HG02943 (cell line): ENCODE results near the gene OBSL1.

ENCODE experiments used
- ATAC-seq: cut with Tn5 transposase; IDR thresholded peaks from one replicate; pipeline ENCODE4 v1.9.1; 2021; ENCODE audit warnings: mild to moderate bottlenecking, low read depth, moderate library complexity; ENCODE audit not compliant: unreplicated experiment

The OBSL1 gene

DNA sequence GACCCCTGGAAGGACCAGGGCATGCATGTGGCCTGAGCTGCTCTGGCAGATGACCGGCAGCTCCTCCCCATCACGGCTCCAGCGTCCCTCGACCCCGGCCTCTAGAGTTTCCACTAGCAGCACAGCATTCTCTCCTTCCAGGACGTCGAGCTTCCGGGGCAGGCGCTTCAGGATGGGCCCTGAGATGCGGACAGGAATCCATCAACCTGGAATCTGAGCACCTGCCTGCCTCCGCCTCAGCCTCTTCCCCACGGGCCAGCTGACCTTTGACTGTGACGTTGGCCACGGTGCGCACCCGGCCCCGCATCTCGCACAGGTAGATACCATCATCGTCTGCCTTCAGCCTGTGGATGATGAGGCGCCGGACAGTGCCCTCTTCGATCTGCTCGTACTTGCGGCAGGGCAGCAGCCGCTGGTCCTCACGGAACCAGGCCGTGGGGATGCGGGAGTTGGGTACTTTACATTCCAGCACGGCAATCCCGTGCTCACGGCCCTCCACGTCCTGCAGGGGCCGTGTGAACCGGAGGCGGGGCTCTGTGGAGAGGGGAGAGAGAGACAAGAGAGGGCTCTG, 3.5 kb downstream of the OBSL1 start:
- ATAC-seq = no peak

DNA sequence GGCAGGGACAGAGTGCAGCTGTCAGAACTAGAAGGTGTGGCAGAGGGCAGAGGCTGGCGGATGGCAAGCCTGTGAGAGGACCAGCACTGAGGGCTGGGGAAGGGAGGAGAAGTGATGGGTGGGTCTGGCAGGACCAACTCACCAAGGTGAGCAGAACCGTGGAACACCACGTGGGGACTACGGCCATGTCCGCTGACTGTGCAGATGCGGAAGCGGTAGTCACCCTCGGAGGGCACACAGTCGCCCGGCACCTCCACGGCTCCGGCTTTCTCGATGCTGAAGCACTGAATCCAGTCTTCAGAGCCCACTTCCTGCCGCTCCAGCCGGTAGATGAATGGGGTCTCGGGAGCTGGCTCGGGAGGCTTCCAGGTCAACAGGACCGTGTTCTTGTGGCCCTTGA, 4.2 kb downstream of the OBSL1 start:
- no peak for ATAC-seq

DNA sequence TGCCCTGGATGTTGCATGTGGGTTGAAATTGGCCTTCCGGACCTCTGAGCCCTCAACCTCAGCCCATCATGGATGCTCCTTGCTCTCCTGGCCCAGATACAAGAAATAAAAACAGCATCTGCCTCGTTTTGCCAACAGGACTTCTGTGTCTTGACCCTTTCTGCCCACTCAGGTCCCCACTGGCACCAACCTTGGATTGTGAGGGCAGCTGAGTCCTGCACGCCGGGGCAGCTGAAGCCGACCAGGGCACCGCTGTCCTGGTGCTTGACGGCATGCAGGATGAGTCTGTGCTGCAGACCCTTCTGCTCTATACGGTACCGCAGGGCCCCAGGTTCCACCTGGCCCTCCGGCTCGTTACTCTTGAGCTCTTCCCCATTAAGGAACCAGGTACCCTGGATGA, 4.7 kb downstream of the OBSL1 start:
- ATAC-seq = no peak

DNA sequence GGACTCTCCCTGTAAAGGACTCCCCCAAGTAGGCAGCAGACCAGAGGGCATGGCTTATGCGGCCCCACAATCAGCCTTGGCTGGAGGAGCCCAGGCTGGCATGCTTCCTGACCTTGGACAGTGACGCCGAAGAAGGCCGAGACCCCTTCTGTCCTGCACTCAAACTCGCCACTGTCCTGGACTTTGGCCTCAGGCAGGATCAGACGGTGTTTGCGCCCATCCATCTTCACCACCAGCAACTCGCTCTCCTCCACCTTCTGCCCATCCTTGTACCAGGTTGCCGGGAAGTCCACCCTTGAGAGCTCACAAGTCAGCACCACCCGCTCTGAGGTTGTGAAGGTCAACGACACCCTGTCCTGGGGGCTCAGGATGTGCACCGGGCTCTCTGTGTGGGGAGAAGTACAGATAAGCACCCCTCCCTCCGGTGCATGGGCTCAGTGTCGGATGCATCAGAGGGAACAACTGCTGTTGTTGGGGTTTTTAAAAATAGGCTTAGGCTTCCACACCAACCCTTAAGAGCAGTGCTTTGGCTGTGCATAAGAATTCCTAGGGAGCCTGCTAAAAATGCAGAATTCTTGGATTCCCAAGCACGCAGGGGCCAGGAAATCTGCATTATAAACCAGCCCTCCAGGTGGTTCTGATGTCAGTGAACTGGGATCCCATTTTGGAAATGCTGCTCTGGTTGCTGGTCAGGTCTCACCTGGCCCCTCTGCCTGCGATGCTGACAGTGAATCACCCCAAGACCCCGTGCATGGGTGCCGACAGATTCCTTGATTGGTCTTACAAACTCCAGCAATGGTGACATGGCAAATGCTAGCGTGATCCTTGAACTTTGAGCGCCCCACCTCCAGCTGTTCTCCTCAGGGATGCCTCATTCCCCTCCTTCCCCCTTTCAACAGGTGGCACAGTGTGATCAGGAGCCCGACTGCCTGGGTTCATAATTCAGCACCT, 5.9 kb downstream of the OBSL1 start:
- ATAC-seq = no peak

DNA sequence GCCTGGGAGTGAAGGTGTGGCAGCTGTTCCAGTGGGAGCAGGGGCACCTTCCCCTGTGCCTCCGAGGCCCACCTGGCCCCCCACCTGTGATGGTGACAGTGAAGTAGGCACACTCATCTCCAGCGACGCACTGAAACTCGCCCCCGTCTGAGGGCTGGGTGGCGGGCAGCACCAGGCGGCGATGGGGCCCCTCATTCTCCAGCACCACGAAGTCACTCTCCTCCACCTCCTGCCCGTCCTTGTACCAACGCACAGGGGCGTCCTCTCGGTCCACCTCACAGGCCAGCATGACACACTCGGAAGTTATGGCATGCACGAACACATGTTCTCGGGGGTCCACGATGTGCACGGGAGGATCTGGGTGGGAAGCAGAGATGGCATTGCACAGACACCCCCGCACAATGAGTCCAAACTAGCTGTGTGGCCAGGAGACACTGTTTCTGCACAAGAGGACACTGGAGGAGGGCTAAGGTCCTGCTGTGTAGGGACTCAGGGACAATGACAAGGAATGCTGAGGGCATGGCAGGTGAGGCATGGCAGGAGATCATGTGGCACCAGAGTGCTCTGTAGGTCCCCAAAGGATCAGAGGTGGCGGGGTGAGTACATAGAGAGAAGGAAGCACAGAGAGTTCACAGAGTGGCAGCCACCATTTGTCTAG, 7.9 kb downstream of the OBSL1 start:
- no peak for ATAC-seq

DNA sequence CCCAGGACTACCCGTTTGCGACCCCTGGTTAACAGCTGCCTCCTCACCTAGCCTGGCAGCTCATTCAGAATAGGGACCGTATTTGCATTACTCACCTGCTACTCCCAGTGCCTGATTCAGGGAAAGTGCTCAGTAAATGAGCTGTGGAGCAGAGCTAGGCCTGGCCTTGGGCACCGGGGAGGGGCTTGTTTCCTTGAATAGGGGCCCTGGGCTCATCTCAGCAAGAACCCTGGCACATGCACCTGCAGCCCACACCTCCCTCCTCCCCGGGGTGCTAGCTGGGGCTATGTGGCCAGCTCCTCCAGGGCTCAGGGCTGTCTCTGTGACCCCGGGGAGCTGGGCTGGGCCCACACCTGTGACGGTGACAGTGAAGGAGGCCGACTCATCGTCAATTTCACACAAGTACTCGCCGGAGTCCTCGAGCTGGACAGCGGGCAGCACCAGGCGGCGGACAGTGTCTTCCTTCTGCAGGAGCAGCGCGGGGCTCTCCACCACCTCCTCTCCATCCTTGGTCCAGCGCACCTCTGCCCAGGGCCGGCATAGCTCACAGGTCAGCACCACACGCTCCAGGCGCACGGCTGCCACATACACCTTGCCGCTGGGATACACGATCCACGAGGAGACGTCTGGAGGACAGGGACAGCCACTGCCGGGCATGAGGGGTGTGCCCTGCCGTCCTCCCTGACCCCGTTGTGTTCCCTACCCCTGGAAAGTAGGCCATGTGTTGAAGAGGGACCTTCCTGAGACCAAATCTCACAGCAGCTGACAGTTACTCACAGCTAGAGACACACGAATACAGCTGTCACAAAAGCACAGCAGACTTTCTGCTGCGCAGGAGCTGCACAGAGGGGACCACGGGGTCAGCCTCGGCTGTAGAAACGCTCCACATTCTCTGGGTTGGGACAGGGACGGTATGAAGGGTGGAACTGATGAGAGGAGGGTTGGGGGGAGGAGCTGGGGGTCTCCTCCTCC, 9.0 kb downstream of the OBSL1 start:
- ATAC-seq = no peak

DNA sequence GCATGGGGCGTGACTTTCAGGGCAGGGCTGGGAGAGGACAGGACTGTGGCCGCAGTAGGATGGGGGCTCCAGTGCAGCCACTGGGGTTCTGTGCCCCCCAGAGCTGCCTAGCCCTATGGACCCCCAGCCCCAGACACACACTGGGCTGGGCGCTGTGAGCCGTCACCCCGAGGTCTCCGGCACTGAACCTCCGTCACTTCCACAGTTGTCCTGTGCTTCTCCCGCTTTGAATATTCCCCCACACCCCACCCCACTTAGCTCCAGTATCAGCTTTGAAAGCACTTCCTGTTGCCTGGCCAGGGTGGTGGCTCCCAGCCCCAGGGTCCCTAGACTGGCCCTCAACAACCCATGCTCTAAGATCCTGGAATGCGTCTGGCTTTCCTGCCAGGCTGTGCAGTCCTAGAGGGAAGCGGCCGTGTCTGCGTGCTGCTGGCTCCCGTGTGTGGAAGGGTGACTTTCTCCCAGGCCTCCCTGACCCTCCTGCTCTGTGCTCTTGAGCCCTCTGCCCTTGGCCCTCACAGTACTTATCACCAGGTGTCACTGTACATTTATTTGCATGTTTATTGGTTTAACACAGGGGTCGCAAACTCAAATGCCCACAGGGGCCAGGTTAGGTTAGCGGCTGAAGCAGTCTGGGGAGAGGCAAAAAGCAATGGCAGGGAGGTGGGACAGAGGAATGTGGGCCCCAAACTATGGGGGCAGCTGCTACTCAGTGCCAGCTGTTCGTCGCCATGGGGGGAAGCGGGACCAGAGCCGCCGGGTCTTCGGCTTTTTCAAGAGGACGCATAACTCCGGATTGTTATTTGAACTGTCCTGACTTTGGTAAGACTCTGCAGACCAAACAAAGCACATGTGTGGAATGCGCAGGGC, 9.9 kb downstream of the OBSL1 start:
- ATAC-seq = no peak

DNA sequence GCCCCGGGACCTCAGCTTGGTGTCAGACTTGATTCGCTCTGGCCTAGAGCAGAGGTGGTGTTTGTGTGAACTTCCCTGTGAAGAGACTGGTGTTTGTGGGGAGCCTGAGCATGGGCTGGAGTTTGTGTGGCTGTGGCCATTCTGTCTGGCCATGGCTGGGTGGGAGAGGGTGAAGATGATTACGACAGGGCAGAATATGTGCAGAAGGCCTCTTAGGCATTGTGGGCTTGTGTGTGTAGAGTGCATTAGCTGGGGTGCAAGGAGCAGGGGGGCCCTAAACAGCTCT, 10.5 kb downstream of the OBSL1 start:
- no peak for ATAC-seq

DNA sequence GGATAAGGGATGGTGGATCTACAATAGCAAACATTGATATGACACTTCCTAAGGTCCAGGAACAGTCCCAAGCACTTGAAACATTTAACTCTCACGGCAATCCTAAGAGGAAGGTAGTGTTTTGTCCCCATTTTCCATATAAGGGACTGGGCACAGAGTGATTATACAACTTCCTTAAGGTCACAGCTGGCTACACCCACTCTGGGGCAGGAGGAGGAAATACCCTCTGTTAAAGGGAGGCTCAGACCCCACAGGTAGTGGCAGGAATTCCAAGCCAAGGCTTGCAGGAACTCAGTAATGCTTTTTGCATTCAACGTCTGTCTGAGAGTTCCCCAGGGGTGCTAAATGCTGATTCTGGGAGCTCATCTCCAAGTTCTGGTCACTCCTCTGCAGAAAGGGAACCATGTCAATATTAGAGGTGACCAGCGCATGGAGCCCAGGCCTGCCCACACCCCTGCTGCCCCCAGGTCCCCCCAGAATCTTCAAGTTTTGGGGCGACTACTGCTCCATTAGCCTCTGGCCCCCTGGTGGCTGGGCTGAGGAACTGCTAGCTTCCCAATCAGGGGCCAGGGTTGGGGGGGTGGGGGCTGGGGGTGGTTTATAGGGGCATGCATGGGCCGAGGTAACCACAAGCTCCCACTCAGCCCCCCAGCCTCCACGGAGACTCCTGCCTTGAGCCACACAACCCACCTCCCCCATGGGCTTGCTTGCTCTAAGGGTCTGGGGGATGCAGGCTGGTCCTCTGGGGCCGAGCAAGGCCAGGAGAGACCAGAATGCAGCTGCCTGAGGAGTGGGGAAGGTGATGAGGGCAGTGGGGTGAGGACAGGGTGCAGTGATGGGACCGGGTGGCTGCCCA, 11.1 kb downstream of the OBSL1 start:
- no peak for ATAC-seq

DNA sequence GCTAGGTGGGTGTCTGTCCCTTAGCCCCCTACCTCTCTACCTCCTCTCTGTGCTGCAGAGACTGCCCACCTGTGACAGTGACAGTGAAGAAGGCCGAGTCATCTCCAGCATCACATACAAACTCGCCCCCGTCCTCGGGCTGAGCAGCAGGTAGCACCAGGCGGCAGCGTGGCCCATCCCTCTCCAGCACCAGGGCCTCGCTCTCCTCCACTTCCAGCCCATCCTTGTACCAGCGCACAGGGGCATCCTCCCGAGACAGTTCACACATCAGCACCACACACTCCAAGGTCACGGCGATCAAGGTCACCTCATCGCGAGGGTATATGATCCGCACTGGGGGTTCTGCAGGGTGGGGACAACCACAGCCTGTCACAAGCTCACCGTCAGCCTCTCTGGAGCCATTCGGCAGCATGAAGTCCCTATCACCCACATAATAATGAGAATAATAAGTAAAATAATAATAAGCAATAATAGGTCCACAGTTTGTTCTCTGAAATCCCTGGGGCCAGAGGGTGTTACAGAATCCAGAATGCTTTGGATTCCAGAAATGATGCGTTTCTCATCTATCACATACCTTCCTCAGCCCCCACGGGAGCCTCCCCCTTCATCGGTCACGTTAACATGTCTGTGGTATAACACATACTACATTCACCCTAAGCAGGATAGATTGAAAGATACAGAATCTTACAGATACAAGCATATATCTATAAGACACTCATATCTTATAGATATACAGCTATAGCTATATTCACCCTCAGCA, 12.0 kb downstream of the OBSL1 start:
- no peak for ATAC-seq

DNA sequence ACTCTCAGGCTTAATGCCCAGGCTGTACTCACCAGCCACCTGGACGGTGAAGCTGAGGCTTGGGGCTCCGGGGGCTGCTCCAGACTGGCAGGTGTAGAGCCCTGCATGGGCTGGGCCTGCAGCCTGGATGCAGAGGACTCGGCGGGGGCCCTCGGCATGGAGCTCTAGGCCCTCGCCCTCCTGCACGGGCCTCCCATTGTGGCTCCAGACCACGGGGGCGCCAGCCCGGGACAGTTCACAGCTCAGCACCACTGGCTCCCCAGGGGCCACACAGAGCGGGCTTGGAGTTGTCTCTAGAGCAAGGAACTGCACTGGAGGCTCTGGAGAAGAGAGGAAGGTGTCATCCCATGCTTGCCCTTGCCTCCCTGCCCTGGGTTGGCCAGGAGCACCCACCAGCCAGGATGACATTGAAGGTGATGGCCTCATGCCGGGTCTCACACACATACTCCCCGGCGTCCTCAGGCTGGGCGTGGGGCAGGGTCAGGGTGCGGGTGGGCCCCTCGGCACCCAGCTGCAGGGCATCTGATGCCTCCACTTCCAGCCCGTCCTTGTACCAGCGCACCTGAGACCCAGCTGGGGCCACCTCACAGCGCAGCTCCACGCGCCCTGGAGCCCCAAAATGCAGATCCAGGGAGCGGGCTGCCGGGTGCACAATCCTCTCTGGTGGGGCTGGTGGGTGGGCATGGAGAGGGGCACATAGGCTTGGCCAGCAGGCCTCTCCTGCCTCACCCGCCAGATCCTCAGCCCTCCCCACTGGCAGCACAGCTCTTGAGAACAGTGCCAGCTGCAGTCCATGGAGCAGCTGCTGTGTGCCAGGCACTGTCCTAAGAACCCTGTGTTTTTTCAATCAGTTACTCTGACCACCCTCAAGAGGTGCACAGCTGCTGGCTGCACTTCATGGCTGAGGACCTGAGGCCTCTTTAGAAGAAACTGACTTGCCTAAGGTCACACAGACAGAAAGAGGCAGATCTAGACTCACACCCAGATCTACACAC, 13.3 kb downstream of the OBSL1 start:
- ATAC-seq = no peak

DNA sequence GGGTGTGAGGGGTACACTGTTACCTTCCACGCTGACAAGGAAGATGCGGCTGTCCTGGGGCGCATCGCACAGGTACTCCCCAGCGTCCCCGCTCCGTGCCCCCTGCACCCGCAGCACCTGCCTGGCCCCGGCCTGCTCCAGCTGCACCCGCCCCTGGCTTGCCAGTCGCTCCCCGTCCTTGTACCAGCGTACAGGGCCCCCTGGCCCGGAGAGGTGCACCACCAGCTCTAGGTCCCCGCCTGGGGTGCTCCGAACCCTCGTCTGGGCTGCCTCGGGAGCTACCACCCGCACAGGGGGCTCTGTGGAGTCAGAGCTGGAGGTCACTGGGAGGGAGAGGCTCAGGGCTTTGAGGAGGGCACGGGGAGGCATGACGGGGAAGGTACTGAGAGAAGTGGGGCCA, 14.0 kb downstream of the OBSL1 start:
- no peak for ATAC-seq

DNA sequence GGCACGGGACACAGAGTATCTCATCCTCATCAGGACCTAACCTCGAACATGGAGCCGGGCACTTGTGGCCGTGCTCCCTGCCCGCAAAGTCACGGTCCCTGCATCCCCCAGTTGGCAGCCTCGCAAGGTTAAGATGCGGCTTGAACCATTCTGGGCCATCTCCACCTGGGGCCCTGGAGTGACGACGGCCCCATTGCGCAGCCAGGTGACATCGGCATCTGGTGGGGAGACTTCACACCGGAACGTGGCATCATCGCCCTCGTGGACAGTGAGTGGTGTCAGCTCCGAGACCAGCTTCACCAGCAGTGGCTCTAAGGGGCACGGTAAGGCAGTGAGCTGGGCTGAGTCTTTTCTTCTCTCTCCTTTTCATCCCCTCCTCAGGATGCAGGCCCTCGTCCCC, 14.9 kb downstream of the OBSL1 start:
- no peak for ATAC-seq

DNA sequence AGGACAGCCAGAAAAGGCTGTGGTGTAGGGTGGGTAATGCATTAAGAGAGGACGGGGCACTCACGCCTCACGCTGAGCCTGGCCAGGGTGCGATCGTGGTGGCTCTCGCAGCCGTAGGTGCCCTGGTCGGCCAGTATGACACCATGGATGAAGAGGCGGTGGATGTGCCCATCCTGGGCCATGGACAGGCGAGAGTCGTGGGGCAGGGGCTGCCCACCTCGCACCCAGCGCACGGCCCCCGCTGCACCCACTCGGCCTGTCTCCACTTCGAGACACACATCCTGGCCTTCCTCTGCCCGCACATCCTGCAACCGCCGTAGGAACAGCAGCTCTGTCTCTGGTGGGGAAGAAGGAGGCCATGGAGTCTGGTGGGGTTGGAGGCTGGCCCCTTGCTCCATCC, 15.4 kb downstream of the OBSL1 start:
- no peak for ATAC-seq

DNA sequence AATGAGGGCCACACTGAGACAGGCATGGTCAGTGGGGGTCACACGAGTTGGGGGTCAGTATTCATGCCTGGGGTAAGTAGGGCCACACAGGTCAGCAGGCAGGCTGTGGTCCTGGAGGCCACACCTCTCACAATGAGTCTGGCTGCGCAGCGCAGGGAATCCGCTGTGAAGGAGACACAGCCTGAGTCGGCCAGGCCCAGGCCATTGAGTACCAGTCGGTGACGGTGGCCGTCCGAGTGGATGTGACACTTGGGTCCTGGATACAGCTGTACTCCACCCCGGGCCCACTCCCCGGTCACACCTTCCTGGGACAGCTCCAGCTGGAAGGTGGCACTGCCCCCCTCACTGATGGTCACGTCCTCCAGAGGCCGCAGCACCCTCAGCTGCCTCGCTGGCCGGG, 17.0 kb downstream of the OBSL1 start:
- no peak for ATAC-seq

DNA sequence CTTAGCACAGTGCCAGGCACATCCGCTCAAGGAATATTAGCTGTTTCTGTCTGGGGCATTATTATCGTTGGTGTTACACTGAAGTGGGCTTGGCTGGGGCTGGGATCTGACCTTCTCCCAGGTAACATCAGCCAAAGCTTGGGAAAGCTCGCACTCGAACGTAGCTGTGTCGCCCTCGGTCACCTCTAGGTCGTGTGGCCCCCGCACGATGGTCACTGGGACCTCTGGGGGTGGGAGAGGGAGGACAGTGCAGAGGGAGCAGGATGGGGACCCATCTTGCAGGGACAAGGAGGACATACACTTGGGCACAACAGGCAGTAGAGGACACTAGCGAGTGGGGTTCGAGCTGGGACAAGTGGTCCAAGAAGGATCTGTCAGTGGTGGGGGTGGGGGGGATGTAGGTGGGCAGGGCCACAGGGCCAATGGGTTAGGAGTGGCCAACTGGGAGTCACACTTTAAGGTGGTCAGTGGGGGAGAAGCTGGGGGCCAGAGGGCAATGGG, 17.8 kb downstream of the OBSL1 start:
- ATAC-seq = no peak

DNA sequence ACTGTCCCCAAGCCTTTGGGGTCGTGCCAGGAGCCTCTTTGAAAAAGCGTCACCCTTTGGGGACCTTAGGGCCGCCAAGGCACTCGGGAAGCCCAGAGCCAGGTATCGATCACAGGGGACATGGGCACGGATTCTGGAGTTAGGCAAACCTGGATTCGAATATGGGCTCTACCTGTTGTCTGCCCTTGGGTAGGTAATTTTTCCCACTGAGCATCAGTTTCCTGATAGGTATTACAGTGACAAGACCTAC, 18.2 kb downstream of the OBSL1 start:
- no peak for ATAC-seq
